HG03457 (cell line): ENCODE measurements around the gene PRELID3B.

Experiments used
- ATAC-seq: cut with Tn5 transposase; IDR thresholded peaks from one replicate; pipeline ENCODE4 v1.9.1; 2021; ENCODE audit warnings: moderate number of reproducible peaks; ENCODE audit not compliant: unreplicated experiment

PRELID3B gene

GRCh38 chr20:58996226-58996611 lies 46.4 kb downstream of the PRELID3B start:
- no peak for ATAC-seq

GRCh38 chr20:58995461-58996225 lies 46.9 kb downstream of the PRELID3B start:
- ATAC-seq, result no peak

GRCh38 chr20:58994390-58995159 lies 48.0 kb downstream of the PRELID3B start:
- no peak for ATAC-seq

- no peak for ATAC-seq
These were observed 49.0 kb downstream of the PRELID3B start for GRCh38 chr20:58993332-58994248.

GRCh38 chr20:58992911-58993310 lies 49.7 kb downstream of the PRELID3B start:
- no peak for ATAC-seq

- ATAC-seq, result no peak
These were observed 50.9 kb downstream of the PRELID3B start for GRCh38 chr20:58991715-58992114.

GRCh38 chr20:58990651-58991445 lies 51.7 kb downstream of the PRELID3B start:
- no peak for ATAC-seq

GRCh38 chr20:58989196-58989595 lies 53.4 kb downstream of the PRELID3B start:
- no peak for ATAC-seq

GRCh38 chr20:58988565-58988882 lies 54.1 kb downstream of the PRELID3B start:
- no peak for ATAC-seq

GRCh38 chr20:58987790-58988564 lies 54.6 kb downstream of the PRELID3B start:
- no peak for ATAC-seq

- no peak for ATAC-seq
These were observed 55.5 kb downstream of the PRELID3B start for GRCh38 chr20:58986968-58987517.

GRCh38 chr20:58986286-58986967 lies 56.2 kb downstream of the PRELID3B start:
- no peak for ATAC-seq

- no peak for ATAC-seq
These were observed 56.9 kb downstream of the PRELID3B start for GRCh38 chr20:58985656-58986055.

GRCh38 chr20:58984691-58985090 lies 57.9 kb downstream of the PRELID3B start:
- no peak for ATAC-seq
